Measurements from ENCODE around the gene ERCC6L. TPM values are rescaled to one million over a fixed set of nuclear protein-coding genes. Genes with fewer than 3 reads are reported as not detected.

ERCC6L gene
- total and polyA plus RNA-seq, 10 of the 15 experiments (the other 5 are each of a cell fraction or from before 2014, with no cell fraction given): 4.7 to 13.1 (median 7.7) TPM

DNA sequence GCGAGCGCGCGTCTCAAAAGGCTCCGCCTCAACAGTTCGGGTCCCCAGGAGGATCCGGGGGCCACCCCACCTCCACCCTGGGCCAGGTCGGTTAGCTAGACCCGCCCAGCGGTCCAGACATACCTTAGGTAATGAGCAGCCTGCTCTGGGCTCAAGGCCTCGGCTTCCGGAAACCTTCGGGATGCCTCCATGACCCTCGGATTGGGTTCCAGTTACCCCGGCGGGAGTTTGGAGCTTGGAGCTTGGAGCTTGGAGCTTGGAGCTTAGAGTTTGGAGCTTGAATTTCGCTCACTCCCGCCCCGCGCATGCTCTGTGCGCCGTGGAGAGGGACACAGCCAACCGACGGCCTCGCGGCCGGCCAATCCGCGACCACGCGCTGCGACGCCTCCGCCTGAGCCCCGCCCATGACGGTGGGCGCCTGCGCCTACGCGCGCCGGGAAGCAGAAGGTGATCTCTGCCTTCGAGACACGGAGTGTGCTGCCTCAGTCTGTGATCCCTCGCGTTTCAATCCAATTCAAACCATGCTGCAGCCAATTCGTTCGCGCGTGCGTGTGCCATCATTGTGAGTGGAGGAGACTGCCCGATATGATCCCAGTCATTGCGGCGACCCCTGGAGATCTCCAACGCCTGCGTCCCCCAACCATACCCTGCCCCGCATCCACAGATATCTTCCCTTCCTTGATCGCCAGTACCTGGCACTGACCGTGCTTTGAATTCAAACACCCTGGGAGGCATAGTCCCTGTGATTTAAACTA, at the start of gene ERCC6L (continued):
- TF ChIP-seq TARDBP (IDR thresholded peaks at IDR 0.05; ENCODE audit: borderline replicate concordance) (no peak), HDAC2 (IDR thresholded peaks at IDR 0.05) (no peak), NR2C1 (IDR thresholded peaks at IDR 0.05) (no peak), HDGF (IDR thresholded peaks at IDR 0.05) (no peak), CBX3 (IDR thresholded peaks at IDR 0.05; ENCODE audit: borderline replicate concordance, low read depth) (no peak), ASH2L (IDR thresholded peaks at IDR 0.05; ENCODE audit: borderline replicate concordance, low read depth) (no peak), SMAD5 (IDR thresholded peaks at IDR 0.05; ENCODE audit: low read depth) (no peak), DPF2 (IDR thresholded peaks at IDR 0.05) (no peak), PML (IDR thresholded peaks at IDR 0.05; ENCODE audit: low read length) (no peak), ZNF217 (IDR thresholded peaks at IDR 0.05) (no peak), POLR2AphosphoS2 (IDR thresholded peaks at IDR 0.05; ENCODE audit: low read depth, low read length) (0 out of 2 replicates have a peak, but pooled peaks have one; percentile 33), RCOR1 (conservative IDR thresholded peaks at IDR 0.05; ENCODE audit: low read depth, low read length) (no peak), TCF3 (IDR thresholded peaks at IDR 0.05; ENCODE audit: borderline replicate concordance, insufficient read depth, low read depth, low read length) (no peak)
- TF ChIP-seq, protein P1, sequence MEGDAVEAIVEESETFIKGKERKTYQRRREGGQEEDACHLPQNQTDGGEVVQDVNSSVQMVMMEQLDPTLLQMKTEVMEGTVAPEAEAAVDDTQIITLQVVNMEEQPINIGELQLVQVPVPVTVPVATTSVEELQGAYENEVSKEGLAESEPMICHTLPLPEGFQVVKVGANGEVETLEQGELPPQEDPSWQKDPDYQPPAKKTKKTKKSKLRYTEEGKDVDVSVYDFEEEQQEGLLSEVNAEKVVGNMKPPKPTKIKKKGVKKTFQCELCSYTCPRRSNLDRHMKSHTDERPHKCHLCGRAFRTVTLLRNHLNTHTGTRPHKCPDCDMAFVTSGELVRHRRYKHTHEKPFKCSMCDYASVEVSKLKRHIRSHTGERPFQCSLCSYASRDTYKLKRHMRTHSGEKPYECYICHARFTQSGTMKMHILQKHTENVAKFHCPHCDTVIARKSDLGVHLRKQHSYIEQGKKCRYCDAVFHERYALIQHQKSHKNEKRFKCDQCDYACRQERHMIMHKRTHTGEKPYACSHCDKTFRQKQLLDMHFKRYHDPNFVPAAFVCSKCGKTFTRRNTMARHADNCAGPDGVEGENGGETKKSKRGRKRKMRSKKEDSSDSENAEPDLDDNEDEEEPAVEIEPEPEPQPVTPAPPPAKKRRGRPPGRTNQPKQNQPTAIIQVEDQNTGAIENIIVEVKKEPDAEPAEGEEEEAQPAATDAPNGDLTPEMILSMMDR (IDR thresholded peaks at IDR 0.05 in 2 of 3, conservative IDR thresholded peaks at IDR 0.05 in 1 of 3; ENCODE audit: control insufficient read depth in 2 of 3, extremely low read depth in 1 of 3, insufficient read depth in 1 of 3, low read depth in 3 of 3, low read length in 3 of 3): no peak
- TF ChIP-seq, protein P2, sequence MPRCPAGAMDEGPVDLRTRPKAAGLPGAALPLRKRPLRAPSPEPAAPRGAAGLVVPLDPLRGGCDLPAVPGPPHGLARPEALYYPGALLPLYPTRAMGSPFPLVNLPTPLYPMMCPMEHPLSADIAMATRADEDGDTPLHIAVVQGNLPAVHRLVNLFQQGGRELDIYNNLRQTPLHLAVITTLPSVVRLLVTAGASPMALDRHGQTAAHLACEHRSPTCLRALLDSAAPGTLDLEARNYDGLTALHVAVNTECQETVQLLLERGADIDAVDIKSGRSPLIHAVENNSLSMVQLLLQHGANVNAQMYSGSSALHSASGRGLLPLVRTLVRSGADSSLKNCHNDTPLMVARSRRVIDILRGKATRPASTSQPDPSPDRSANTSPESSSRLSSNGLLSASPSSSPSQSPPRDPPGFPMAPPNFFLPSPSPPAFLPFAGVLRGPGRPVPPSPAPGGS (IDR thresholded peaks at IDR 0.05; ENCODE audit: borderline replicate concordance, insufficient read depth, low read depth, low read length, poor library complexity, severe bottlenecking): no peak
- TF ChIP-seq, protein P3, sequence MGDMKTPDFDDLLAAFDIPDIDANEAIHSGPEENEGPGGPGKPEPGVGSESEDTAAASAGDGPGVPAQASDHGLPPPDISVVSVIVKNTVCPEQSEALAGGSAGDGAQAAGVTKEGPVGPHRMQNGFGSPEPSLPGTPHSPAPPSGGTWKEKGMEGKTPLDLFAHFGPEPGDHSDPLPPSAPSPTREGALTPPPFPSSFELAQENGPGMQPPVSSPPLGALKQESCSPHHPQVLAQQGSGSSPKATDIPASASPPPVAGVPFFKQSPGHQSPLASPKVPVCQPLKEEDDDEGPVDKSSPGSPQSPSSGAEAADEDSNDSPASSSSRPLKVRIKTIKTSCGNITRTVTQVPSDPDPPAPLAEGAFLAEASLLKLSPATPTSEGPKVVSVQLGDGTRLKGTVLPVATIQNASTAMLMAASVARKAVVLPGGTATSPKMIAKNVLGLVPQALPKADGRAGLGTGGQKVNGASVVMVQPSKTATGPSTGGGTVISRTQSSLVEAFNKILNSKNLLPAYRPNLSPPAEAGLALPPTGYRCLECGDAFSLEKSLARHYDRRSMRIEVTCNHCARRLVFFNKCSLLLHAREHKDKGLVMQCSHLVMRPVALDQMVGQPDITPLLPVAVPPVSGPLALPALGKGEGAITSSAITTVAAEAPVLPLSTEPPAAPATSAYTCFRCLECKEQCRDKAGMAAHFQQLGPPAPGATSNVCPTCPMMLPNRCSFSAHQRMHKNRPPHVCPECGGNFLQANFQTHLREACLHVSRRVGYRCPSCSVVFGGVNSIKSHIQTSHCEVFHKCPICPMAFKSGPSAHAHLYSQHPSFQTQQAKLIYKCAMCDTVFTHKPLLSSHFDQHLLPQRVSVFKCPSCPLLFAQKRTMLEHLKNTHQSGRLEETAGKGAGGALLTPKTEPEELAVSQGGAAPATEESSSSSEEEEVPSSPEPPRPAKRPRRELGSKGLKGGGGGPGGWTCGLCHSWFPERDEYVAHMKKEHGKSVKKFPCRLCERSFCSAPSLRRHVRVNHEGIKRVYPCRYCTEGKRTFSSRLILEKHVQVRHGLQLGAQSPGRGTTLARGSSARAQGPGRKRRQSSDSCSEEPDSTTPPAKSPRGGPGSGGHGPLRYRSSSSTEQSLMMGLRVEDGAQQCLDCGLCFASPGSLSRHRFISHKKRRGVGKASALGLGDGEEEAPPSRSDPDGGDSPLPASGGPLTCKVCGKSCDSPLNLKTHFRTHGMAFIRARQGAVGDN (IDR thresholded peaks at IDR 0.05): peak; percentile 41; the same call in 1 of the 2 replicates
- TF ChIP-seq, protein P4, sequence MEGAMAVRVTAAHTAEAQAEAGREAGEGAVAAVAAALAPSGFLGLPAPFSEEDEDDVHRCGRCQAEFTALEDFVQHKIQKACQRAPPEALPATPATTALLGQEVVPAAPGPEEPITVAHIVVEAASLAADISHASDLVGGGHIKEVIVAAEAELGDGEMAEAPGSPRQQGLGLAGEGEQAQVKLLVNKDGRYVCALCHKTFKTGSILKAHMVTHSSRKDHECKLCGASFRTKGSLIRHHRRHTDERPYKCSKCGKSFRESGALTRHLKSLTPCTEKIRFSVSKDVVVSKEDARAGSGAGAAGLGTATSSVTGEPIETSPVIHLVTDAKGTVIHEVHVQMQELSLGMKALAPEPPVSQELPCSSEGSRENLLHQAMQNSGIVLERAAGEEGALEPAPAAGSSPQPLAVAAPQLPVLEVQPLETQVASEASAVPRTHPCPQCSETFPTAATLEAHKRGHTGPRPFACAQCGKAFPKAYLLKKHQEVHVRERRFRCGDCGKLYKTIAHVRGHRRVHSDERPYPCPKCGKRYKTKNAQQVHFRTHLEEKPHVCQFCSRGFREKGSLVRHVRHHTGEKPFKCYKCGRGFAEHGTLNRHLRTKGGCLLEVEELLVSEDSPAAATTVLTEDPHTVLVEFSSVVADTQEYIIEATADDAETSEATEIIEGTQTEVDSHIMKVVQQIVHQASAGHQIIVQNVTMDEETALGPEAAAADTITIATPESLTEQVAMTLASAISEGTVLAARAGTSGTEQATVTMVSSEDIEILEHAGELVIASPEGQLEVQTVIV (IDR thresholded peaks at IDR 0.05; ENCODE audit: borderline replicate concordance, partially characterized antibody): no peak
- TF ChIP-seq, protein P5, sequence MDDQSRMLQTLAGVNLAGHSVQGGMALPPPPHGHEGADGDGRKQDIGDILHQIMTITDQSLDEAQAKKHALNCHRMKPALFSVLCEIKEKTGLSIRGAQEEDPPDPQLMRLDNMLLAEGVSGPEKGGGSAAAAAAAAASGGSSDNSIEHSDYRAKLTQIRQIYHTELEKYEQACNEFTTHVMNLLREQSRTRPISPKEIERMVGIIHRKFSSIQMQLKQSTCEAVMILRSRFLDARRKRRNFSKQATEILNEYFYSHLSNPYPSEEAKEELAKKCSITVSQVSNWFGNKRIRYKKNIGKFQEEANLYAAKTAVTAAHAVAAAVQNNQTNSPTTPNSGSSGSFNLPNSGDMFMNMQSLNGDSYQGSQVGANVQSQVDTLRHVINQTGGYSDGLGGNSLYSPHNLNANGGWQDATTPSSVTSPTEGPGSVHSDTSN (IDR thresholded peaks at IDR 0.05; ENCODE audit: insufficient replicate concordance, low read depth, low read length): no peak
